ENCODE measurements around the gene DDI1. TPM values are rescaled to one million over a fixed set of nuclear protein-coding genes. Genes with fewer than 3 reads are reported as not detected.

The DDI1 gene
- total and polyA plus RNA-seq, 2 of the 4 experiments (the other 2 are of a cell fraction), result not detected

- no TSS peak for BruUV-seq (replicated peaks)
- ChIA-PET CTCF (no interaction called here), POLR2A (ENCODE audit: unreplicated experiment) (no interaction called here)
- no peak overlapping the region for H3K27ac ChIP-seq (ENCODE audit: insufficient read depth, low read length)
- no peak overlapping the region for H2AK9ac ChIP-seq (replicated peaks; ENCODE audit: low read depth, low read length, poor library complexity)
- no peak for TF ChIP-seq USF2 (IDR thresholded peaks at IDR 0.05; ENCODE audit: low read depth, low read length)
- TF ChIP-seq MAFK (IDR thresholded peaks at IDR 0.05; ENCODE audit: low read depth, low read length), result no peak
- no peak overlapping the region for H3K56ac ChIP-seq (ENCODE audit: extremely low read depth, insufficient read depth, low read length)
- no peaks in the 10 kb centered on the region for H3K27me3 ChIP-seq (ENCODE audit: control insufficient read depth, insufficient read depth, low read length)
- H2BK15ac ChIP-seq (ENCODE audit: low read depth, low read length), result peak overlapping the region; percentile 4; the same call in 1 of the 3 replicates
- no peak overlapping the region for H3K4me3 ChIP-seq (ENCODE audit: insufficient read depth, low read depth, low read length)
- H4K20me1 ChIP-seq (ENCODE audit: insufficient read depth, low read length), result no peaks in the 10 kb centered on the region
- H2BK20ac ChIP-seq (ENCODE audit: low read depth, low read length), result no peak overlapping the region; the same call in 1 of the 2 replicates
- no peaks in the 10 kb centered on the region for H3K79me1 ChIP-seq (ENCODE audit: low read depth in 1 of 2, low read length in 2 of 2)
- no peaks in the 10 kb centered on the region; the same call in 1 of the 2 replicates for H3K9me3 ChIP-seq (ENCODE audit: control insufficient read depth, insufficient read depth, low read length)
- intact Hi-C loops (cut with micrococcal nuclease) (no loop called here), in situ Hi-C loops (cut with MboI; ENCODE audit: low sequenced_read_pairs) (no loop called here), dilution Hi-C loops (cut with HindIII; ENCODE audit: low sequenced_read_pairs, unreplicated experiment) (no loop called here)
- H2AK5ac ChIP-seq (ENCODE audit: low read depth, low read length), result no peak overlapping the region
- H2BK120ac ChIP-seq (ENCODE audit: low read depth, low read length), result no peak overlapping the region
- no peak overlapping the region for H3K9ac ChIP-seq (ENCODE audit: low read depth, low read length)
- no CpG with 5 or more reads among the region's 1 CpG for WGBS, 2 experiments (ENCODE audit: extremely low coverage in 2 of 2, insufficient read length in 1 of 2)
- H3K4me2 ChIP-seq (ENCODE audit: low read depth, low read length), result no peak overlapping the region
- no peak overlapping the region for H4K8ac ChIP-seq (ENCODE audit: low read depth in 2 of 2, low read length in 2 of 2)
- peaks cover 6% of the 10 kb centered on the region for H3K9me1 ChIP-seq (ENCODE audit: insufficient read depth, low read length)
- peaks cover 17% of the 10 kb centered on the region for H3K4me1 ChIP-seq (ENCODE audit: control insufficient read depth, insufficient read depth, low read length)
- no peak overlapping the region for H3K4ac ChIP-seq (ENCODE audit: low read depth, low read length)
- H2AFZ ChIP-seq (replicated peaks; ENCODE audit: low read length, poor library complexity), result no peak overlapping the region
- no peak overlapping the region for H3K14ac ChIP-seq (replicated peaks; ENCODE audit: low read depth, low read length)
- DNase-seq (no peak), ATAC-seq (ENCODE audit: low read depth) (no peak)
- H4K91ac ChIP-seq (ENCODE audit: insufficient read depth, low read depth, low read length), result no peak overlapping the region
- no peaks in the 10 kb centered on the region for H3K36me3 ChIP-seq (ENCODE audit: control insufficient read depth, insufficient read depth, low read length)
- H2BK5ac ChIP-seq (ENCODE audit: low read depth, low read length, poor library complexity, severe bottlenecking), result no peak overlapping the region
- no peak overlapping the region for H4K5ac ChIP-seq (ENCODE audit: low read depth, low read length)
- H3K18ac ChIP-seq (ENCODE audit: low read depth, low read length), result peak overlapping the region; percentile 23; the same call in 1 of the 2 replicates
- no peak overlapping the region for H3K23ac ChIP-seq (ENCODE audit: low read depth, low read length)
Measured at GRCh38 chr11:103997082-103997481, 39.4 kb upstream of the DDI1 start.

Data from IMR-90 (cell line).